Activated naive CD4-positive, alpha-beta T cell treated with Interleukin-2 at 50 U/mL for 16 hours (primary cell): ENCODE results near the gene MS4A4A.
"Not testable (repeated sequence)": the region's sequence is repeated elsewhere in the genome, so short reads cannot be mapped to it uniquely, and the experiment has no call there.

Experiments used
- DNase-seq: peaks from one replicate; pipeline ENCODE4 v3.0.0-alpha.2; 2020

The MS4A4A gene

GRCh38 chr11:60280412-60280811 lies at the start of gene MS4A4A:
TSS of gene MS4A4A (plus strand) at chr11:60280666. CDS start at chr11:60280676, 10 bp downstream.
- DNase-seq: no peak

GRCh38 chr11:60230681-60231080 lies 49.8 kb upstream of the MS4A4A start:
- no peak for DNase-seq

GRCh38 chr11:60235321-60235720 lies 45.1 kb upstream of the MS4A4A start:
- no peak for DNase-seq

GRCh38 chr11:60240662-60241061 lies 39.8 kb upstream of the MS4A4A start:
- DNase-seq: no peak

- no peak for DNase-seq
Observed at GRCh38 chr11:60241786-60242185, 38.7 kb upstream of the MS4A4A start.

GRCh38 chr11:60242740-60243239 lies 37.7 kb upstream of the MS4A4A start, which contains the start of gene MS4A4E:
TSS of gene MS4A4E (minus strand) at chr11:60243137. CDS start at chr11:60230055, 13,082 bp downstream.
- no peak for DNase-seq

GRCh38 chr11:60251485-60252212 lies 28.8 kb upstream of the MS4A4A start:
- DNase-seq: no peak

- DNase-seq: no peak
Observed at GRCh38 chr11:60252213-60253108, 28.0 kb upstream of the MS4A4A start.

- no peak for DNase-seq
Observed at GRCh38 chr11:60257956-60258722, 22.3 kb upstream of the MS4A4A start.

- no peak for DNase-seq
Observed at GRCh38 chr11:60261014-60261413, 19.5 kb upstream of the MS4A4A start.

GRCh38 chr11:60263402-60263801 lies 17.1 kb upstream of the MS4A4A start:
- DNase-seq: no peak

- DNase-seq: no peak
Observed at GRCh38 chr11:60264644-60265043, 15.8 kb upstream of the MS4A4A start.

- no peak for DNase-seq
Observed at GRCh38 chr11:60265373-60266214, 14.9 kb upstream of the MS4A4A start.

- no peak for DNase-seq
Observed at GRCh38 chr11:60274416-60274815, 6.0 kb upstream of the MS4A4A start.

GRCh38 chr11:60281485-60281884 lies 1.0 kb downstream of the MS4A4A start:
- DNase-seq: no peak

GRCh38 chr11:60282286-60282685 lies 1.8 kb downstream of the MS4A4A start:
- no peak for DNase-seq

- DNase-seq: not testable (repeated sequence)
Observed at GRCh38 chr11:60285411-60286126, 5.1 kb downstream of the MS4A4A start.

GRCh38 chr11:60288531-60288930 lies 8.1 kb downstream of the MS4A4A start:
- no peak for DNase-seq

GRCh38 chr11:60292145-60292544 lies 11.7 kb downstream of the MS4A4A start:
- no peak for DNase-seq

GRCh38 chr11:60301178-60301577 lies 20.7 kb downstream of the MS4A4A start:
- DNase-seq: no peak

- not testable (repeated sequence) for DNase-seq
Observed at GRCh38 chr11:60301884-60302283, 21.4 kb downstream of the MS4A4A start.
